ENCODE results near the gene TADA1. TPM values are rescaled to one million over a fixed set of nuclear protein-coding genes. Genes with fewer than 3 reads are reported as not detected.

TADA1 gene
- polyA plus RNA-seq, 1 of the 3 experiments (the other 2 are of a cell fraction): 9.3 TPM

- TF ChIP-seq SMC3 (IDR thresholded peaks at IDR 0.05; ENCODE audit: low read depth, low read length): no peak
- no peak for TF ChIP-seq YY1 (IDR thresholded peaks at IDR 0.05; ENCODE audit: low read depth)
- TF ChIP-seq IRF3 (IDR thresholded peaks at IDR 0.05; ENCODE audit: low read depth, low read length): no peak
- no peak for TF ChIP-seq FOXM1 (IDR thresholded peaks at IDR 0.05; ENCODE audit: low read depth)
- no peak for TF ChIP-seq JUND (IDR thresholded peaks at IDR 0.05)
- TF ChIP-seq CTCF (IDR thresholded peaks at IDR 0.05): no peak
- no peak for TF ChIP-seq EP300 (IDR thresholded peaks at IDR 0.05; ENCODE audit: borderline replicate concordance in 1 of 2, low read depth in 1 of 2, low read length in 1 of 2)
- no peak for TF ChIP-seq GABPA (IDR thresholded peaks at IDR 0.05; ENCODE audit: low read depth)
- no peak for TF ChIP-seq ELF1 (IDR thresholded peaks at IDR 0.05)
- TF ChIP-seq USF1 (IDR thresholded peaks at IDR 0.05; ENCODE audit: borderline replicate concordance, low read depth): no peak
- no peak for TF ChIP-seq MAX (IDR thresholded peaks at IDR 0.05; ENCODE audit: low read depth)
- no peak for TF ChIP-seq POLR2AphosphoS5 (IDR thresholded peaks at IDR 0.05; ENCODE audit: low read depth, low read length)
- Histone ChIP-seq H3F3A (replicated peaks; ENCODE audit: insufficient read depth) (peaks cover 9% of the 10 kb centered on the region), H3K27me3 (ENCODE audit: insufficient read depth) (no peaks in the 10 kb centered on the region), H3K9me3 (no peaks in the 10 kb centered on the region), H3K27ac (ENCODE audit: low read depth in 2 of 2, low read length in 1 of 2) (no peak overlapping the region), H3K9me2 (no peaks in the 10 kb centered on the region), H4K20me1 (ENCODE audit: insufficient read depth) (peaks cover 7% of the 10 kb centered on the region; the same call in 1 of the 2 replicates), H2AFZ (ENCODE audit: low read depth) (no peak overlapping the region), H3K79me2 (ENCODE audit: insufficient read depth) (peaks cover 22% of the 10 kb centered on the region; the same call in 1 of the 2 replicates), H3K9ac (no peak overlapping the region), H3K4me1 (ENCODE audit: control insufficient read depth in 1 of 2, insufficient read depth in 2 of 2, low read depth in 1 of 2, low read length in 1 of 2) (no peaks in the 10 kb centered on the region; a peak in 2 of 4 replicates), H3K4me3 (ENCODE audit: low read depth in 2 of 2, low read length in 1 of 2) (no peak overlapping the region), H3K36me3 (replicated peaks in 1 of 2; ENCODE audit: control insufficient read depth in 1 of 2, insufficient read depth in 2 of 2, low read length in 1 of 2) (peaks cover 82 to 96% of the 10 kb centered on the region in 2 experiments), H3K4me2 (no peak overlapping the region)
- WGBS (ENCODE audit: low lambda C conversion rate): 55% methylated on average over 1 of the region's 1 CpG
- no peak for DNase-seq
- ChIA-PET POLR2A (no interaction called here), CTCF (interaction anchor here (0.8 to 3.3 kb wide), 2 partner anchors 9 to 57 kb away, joined by 3 to 8 read pairs; no protein-coding TSS in a partner anchor)
Measured at GRCh38 chr1:166852918-166853317, 23.1 kb downstream of the TADA1 start.

- Histone ChIP-seq H3K9me3 (no peaks in the 10 kb centered on the region), H2AFZ (ENCODE audit: low read depth) (no peak overlapping the region), H3K9me2 (no peaks in the 10 kb centered on the region), H3K4me1 (ENCODE audit: control insufficient read depth in 1 of 2, insufficient read depth in 2 of 2, low read depth in 1 of 2, low read length in 1 of 2) (peaks cover 0 to 4% of the 10 kb centered on the region in 2 experiments; a peak in 1 of 4 replicates), H3K79me2 (ENCODE audit: insufficient read depth) (peaks cover 40% of the 10 kb centered on the region; the same call in 1 of the 2 replicates), H3K4me3 (ENCODE audit: low read depth in 2 of 2, low read length in 1 of 2) (no peak overlapping the region), H3K4me2 (no peak overlapping the region), H3K9ac (no peak overlapping the region), H4K20me1 (ENCODE audit: insufficient read depth) (peaks cover 7% of the 10 kb centered on the region; the same call in 1 of the 2 replicates), H3K36me3 (replicated peaks in 1 of 2; ENCODE audit: control insufficient read depth in 1 of 2, insufficient read depth in 2 of 2, low read length in 1 of 2) (peaks cover 77 to 97% of the 10 kb centered on the region in 2 experiments), H3K27ac (ENCODE audit: low read depth in 2 of 2, low read length in 1 of 2) (no peak overlapping the region), H3F3A (replicated peaks; ENCODE audit: insufficient read depth) (peaks cover 3% of the 10 kb centered on the region), H3K27me3 (ENCODE audit: insufficient read depth) (no peaks in the 10 kb centered on the region)
- no peak for DNase-seq
- ChIA-PET POLR2A (no interaction called here), CTCF (interaction anchor here (1.6 kb wide), 1 partner anchor 27 kb away, joined by 5 read pairs; the partner anchor contains the start of gene TADA1)
- WGBS (ENCODE audit: low lambda C conversion rate): 96% methylated on average over 19 of the region's 20 CpGs
- TF ChIP-seq POLR2AphosphoS5 (IDR thresholded peaks at IDR 0.05; ENCODE audit: low read depth, low read length): no peak
- TF ChIP-seq MAX (IDR thresholded peaks at IDR 0.05; ENCODE audit: low read depth): no peak
Measured at GRCh38 chr1:166849135-166849534, 26.9 kb downstream of the TADA1 start.

Measured in SK-N-SH (cell line).